ENCODE measurements around the gene RAMP1. TPM values are rescaled to one million over a fixed set of nuclear protein-coding genes. Genes with fewer than 3 reads are reported as not detected.
A peak's percentile ranks its signal among the peaks of the same experiment; 100 is the strongest.
"Not testable (repeated sequence)": the region's sequence is repeated elsewhere in the genome, so short reads cannot be mapped to it uniquely, and the experiment has no call there.

The RAMP1 gene
- total RNA-seq (2014; rRNA removed; shearing (Covaris generic)) = 32.4 and 35.2 TPM in 2 replicates

DNA sequence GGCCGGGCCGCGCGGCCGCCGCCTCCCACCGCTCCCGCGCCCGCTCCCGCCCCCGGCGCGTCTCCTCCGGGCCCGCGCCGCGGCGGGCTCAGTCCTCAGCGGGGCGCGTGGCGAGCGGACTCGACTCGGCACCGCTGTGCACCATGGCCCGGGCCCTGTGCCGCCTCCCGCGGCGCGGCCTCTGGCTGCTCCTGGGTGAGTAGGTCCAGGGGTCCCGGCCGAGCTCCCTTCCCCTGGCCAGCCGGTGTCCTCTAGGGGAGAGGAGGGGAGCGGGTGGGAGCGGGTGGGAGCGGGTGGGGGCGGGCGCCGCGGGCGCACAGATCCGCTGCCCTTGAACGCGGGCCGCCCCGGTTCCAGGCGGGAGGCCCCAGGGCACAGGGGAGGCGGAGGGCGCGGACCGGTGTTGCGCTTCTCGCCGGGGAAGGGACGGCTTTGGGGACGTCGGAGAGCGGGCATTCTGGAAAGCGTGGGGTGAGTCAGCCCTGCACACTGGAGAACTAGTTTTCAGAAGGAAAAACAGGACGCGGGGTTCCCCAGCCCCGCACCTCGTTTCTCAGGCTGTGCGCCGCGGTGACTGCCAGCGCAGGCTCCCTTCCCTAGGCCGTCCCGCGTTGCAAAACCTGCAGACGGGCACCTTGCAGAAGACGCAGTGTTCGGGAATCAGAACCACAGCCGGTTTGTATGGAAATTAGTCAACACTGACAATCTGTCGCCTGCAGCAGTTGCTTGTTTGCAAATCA is at the start of gene RAMP1:
TSS of gene RAMP1 (plus strand) at position 91 of the 740 bp plus-strand sequence. CDS start at position 144, 53 bp downstream.
- DNase-seq (ENCODE audit: low spot score) = no peak

DNA sequence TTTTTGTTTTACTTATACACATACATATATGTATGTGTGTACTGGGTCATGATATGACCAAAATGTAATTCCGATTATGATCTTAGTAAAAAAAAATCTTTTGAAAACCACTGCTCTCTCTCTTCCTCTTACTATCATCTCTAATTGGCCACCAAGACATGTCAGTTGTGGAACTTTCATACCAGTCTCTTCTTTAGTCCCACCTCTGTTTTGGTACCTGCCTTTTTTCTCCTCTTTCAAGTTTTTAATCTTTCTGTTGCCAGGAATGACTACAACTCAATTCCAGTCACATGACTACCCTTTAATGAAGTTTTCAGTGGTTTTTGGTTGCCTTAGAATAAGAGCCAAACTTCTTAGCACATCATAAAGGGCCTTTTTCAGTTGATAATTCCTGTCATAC is 43.8 kb upstream of the RAMP1 start:
- DNase-seq (ENCODE audit: low spot score) = no peak

GRCh38 chr2:237816531-237816930 is 42.9 kb upstream of the RAMP1 start:
- DNase-seq (ENCODE audit: low spot score) = no peak

- DNase-seq (ENCODE audit: low spot score) = peak; percentile 27
These were observed 41.4 kb upstream of the RAMP1 start for GRCh38 chr2:237818066-237818473.

- DNase-seq (ENCODE audit: low spot score) = no peak
These were observed 40.2 kb upstream of the RAMP1 start for GRCh38 chr2:237819231-237819630.

DNA sequence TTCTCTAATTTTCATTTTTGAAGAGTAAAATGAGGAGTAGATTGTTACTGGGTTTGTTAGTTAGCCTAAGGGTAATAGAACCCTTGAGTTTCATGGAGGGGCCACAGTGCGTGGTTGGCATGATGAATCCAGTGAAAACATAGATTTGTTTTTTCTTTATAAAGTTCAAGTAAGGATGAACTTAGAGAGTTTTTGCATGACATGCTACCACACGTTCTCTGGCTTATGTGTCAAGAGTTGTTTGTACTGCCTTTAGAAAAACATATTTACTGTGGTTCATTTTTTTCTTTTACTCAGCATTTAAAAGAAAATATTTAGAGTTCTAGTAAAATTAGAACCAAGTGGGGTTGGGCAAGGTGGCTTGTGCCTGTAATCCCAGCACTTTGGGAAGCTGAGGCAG is 39.0 kb upstream of the RAMP1 start:
- DNase-seq (ENCODE audit: low spot score) = no peak

GRCh38 chr2:237823544-237823943 is 35.9 kb upstream of the RAMP1 start:
- no peak for DNase-seq (ENCODE audit: low spot score)

GRCh38 chr2:237824085-237824484 is 35.3 kb upstream of the RAMP1 start:
- DNase-seq (ENCODE audit: low spot score) = no peak

DNA sequence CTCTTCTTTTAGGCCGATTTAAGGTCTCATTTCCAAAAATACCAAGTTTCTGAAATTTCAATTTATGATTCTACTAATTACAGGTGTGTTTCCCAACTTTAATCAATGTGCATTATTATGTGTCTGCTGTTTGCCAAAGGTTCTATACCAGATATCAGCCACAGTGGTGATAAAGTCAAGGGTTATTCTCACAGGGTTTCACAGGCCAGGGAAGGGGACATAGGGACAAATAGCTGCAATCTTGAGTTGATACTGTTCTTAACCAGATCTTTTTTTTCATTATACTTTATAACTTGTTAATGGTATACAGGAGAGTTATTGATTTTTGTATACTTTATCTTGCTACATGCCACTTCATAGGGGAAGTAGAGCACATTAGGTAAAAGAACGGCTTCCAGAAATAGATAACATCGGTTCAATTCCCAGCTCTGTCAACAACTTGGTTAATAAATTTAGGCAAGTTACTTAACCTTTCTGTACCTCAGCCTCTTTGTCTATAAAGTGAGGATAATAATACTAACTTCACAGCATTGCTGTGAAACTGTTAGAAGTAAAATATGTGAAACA is 31.9 kb upstream of the RAMP1 start:
- DNase-seq (ENCODE audit: low spot score) = no peak

GRCh38 chr2:237830522-237830921 is 28.9 kb upstream of the RAMP1 start:
- no peak for DNase-seq (ENCODE audit: low spot score)

DNA sequence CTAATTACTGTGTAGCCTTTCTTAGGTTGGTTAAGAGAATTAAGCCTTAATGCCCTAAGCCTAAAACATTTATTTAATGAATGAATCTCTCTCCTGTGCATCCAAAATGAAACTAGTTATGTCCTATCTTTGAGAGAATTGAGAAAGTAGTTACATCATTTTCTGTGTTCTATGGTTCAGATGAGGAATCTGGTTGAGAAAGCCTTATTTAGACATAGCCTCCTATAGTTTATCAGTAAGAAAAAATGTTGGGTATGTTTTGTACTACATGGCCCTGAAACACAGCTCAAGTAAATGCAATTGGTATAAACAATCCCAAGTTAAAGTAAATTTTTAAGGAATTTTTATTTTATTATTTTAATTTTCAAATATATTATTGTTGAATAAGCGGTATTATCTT is 25.9 kb upstream of the RAMP1 start:
- no peak for DNase-seq (ENCODE audit: low spot score)

GRCh38 chr2:237835372-237835771 is 24.1 kb upstream of the RAMP1 start:
- DNase-seq (ENCODE audit: low spot score) = no peak

- DNase-seq (ENCODE audit: low spot score) = no peak
These were observed 18.4 kb upstream of the RAMP1 start for GRCh38 chr2:237841051-237841450.

GRCh38 chr2:237848940-237849339 is 10.5 kb upstream of the RAMP1 start:
- not testable (repeated sequence) for DNase-seq (ENCODE audit: low spot score)

- no peak for DNase-seq (ENCODE audit: low spot score)
These were observed 5.1 kb upstream of the RAMP1 start for GRCh38 chr2:237854295-237854694.

GRCh38 chr2:237857791-237858190 is 1.6 kb upstream of the RAMP1 start:
- DNase-seq (ENCODE audit: low spot score) = no peak

DNA sequence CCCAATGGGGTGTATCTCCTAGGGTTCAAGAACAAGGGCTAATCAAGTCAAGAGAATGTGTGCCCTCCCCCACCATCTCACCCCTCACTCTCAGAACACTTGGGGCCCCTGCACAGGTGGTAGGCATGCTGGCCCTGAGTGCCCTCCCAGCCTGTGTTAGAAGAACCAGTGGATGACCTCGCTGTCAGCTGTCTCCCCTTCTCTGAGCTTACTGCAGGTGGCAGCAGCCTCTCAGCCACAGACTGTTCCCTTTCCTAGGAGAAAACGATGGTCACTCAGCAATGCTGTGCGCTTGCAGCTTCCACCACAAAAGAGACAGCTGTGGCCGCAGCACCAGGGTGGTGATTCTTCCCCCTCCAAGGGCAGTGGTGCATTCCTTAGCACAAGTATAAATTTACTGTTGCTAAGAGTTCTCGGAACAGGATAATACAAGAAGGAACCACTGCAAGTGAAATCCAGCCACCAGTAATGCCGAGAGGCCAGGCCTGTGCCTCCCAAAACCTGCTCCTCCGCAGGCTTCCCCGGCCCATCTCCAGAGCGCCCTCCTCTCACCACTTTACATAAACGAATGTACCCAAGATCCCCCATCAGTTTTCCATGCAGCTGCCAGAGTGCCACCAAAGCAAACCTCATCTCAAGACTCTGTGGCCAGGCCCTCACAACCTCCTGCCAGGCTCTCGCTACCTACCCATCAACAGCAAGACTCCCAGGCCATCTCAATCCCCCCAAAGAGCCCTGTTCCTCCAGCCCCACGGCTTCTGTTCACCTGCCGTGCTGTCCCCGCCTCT is 935 bp upstream of the RAMP1 start:
- DNase-seq (ENCODE audit: low spot score) = peak; percentile 87

- no peak for DNase-seq (ENCODE audit: low spot score)
These were observed 365 bp upstream of the RAMP1 start for GRCh38 chr2:237859082-237859433.

- DNase-seq (ENCODE audit: low spot score) = no peak
These were observed 981 bp downstream of the RAMP1 start for GRCh38 chr2:237860273-237860935.

- DNase-seq (ENCODE audit: low spot score) = no peak
These were observed 2.6 kb downstream of the RAMP1 start for GRCh38 chr2:237861875-237862527.

- no peak for DNase-seq (ENCODE audit: low spot score)
These were observed 3.1 kb downstream of the RAMP1 start for GRCh38 chr2:237862528-237862895.

- DNase-seq (ENCODE audit: low spot score) = no peak
These were observed 3.7 kb downstream of the RAMP1 start for GRCh38 chr2:237863102-237863511.

All from A172 (cell line).